GM20000 (cell line): Measurements from ENCODE around the gene BACH2.
"Not testable (repeated sequence)": the region's sequence is repeated elsewhere in the genome, so short reads cannot be mapped to it uniquely, and the experiment has no call there.

Experiments used
- DNase-seq: peaks from one replicate; pipeline ENCODE4 v3.0.0; 2012; ENCODE audit warnings: low spot score
- TF ChIP-seq, protein P1 (sequence below): IDR thresholded peaks from 2 replicates; pipeline ENCODE4 v1.5.1; 2012; ENCODE audit warnings: mild to moderate bottlenecking, control low read depth; ENCODE audit errors: extremely low read depth, missing control alignments

The BACH2 gene

DNA sequence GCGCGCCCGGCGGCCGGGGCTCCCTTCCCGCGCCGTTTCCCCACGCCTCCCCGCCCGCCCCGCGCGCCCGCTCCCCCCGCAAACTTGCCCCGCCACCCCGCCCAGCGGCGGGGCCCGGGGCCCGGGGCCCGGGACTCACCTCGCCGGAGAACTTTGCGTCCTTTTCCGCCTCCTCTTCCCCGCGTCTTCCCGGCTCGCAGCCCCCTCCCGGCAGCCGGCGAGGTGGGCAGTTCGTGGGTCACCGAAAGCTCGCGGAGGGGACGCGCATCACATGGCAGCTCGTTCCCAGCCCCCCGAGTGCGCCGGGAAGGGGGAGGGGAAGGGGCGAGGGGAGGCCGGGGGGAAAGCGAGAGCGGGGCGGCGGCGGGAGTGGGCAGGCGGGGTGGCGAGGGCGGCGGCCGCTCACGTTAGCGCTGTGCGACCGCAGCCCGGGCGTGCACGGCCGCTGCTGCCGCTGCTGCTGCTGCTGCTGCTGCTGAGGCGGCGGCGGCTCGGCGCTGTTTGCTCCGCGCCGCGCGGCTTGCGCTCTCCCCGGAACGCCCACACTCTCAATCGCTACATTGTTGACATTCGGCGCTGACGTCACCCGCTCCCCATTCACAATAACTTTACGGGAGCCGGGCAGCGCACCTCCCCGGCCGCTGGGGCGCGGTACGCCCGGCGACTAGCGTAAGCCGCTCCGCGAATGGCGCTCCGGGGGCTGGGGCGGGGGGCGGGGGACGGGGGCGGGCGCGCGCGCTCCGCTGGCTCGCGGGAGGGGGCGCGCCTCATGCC, at the start of gene BACH2:
TSS of gene BACH2 (minus strand) at position 503 of the 774 bp plus-strand sequence. CDS start 287,999 bp downstream, outside the sequence.
- DNase-seq: peak; percentile 87
- TF ChIP-seq, protein P1, sequence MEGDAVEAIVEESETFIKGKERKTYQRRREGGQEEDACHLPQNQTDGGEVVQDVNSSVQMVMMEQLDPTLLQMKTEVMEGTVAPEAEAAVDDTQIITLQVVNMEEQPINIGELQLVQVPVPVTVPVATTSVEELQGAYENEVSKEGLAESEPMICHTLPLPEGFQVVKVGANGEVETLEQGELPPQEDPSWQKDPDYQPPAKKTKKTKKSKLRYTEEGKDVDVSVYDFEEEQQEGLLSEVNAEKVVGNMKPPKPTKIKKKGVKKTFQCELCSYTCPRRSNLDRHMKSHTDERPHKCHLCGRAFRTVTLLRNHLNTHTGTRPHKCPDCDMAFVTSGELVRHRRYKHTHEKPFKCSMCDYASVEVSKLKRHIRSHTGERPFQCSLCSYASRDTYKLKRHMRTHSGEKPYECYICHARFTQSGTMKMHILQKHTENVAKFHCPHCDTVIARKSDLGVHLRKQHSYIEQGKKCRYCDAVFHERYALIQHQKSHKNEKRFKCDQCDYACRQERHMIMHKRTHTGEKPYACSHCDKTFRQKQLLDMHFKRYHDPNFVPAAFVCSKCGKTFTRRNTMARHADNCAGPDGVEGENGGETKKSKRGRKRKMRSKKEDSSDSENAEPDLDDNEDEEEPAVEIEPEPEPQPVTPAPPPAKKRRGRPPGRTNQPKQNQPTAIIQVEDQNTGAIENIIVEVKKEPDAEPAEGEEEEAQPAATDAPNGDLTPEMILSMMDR: no peak

DNA sequence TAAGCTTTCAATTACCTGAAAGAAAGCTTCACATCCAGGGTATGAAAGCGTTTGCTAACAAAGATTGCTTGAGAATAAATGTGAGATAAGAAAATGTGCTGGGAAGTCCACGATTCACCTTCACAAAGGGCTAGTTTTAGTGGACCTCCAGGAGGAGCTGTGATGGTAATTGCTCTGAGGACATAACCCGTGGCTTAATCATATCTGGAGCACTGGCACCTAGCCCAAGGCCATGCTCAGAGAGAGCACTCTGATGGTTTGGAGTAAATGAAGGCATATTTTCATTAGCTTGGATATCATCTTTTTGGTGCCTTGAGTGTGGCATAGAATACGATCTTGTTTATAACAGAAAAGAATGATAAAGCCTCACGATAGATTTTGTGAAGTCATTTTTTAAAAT, 46.9 kb upstream of the BACH2 start:
- TF ChIP-seq, protein P1: no peak
- no peak for DNase-seq

DNA sequence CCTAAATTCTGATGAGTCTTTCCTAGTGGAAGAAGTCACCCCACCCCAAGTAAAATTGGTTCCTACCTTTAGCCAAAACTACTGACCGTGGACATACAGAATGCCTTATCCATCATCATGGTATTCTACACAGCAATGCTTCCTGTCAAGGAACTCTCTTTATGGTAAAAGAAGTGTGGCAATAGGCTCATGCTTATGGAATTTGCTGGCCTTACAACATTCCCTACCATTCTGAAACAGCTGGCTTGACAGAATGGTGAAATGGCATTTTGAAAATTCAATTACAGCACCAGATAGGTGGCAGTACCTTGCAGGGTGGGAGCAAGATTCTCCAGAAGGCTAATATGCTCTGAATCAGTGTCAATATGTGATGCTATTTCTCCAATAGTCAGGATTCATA, 41.8 kb upstream of the BACH2 start:
- no peak for DNase-seq
- TF ChIP-seq, protein P1: no peak

GRCh38 chr6:90336388-90336947, 39.8 kb upstream of the BACH2 start:
- no peak for DNase-seq
- TF ChIP-seq, protein P1: no peak

- TF ChIP-seq, protein P1: no peak
- no peak for DNase-seq
Observed at GRCh38 chr6:90333928-90334327, 37.3 kb upstream of the BACH2 start.

DNA sequence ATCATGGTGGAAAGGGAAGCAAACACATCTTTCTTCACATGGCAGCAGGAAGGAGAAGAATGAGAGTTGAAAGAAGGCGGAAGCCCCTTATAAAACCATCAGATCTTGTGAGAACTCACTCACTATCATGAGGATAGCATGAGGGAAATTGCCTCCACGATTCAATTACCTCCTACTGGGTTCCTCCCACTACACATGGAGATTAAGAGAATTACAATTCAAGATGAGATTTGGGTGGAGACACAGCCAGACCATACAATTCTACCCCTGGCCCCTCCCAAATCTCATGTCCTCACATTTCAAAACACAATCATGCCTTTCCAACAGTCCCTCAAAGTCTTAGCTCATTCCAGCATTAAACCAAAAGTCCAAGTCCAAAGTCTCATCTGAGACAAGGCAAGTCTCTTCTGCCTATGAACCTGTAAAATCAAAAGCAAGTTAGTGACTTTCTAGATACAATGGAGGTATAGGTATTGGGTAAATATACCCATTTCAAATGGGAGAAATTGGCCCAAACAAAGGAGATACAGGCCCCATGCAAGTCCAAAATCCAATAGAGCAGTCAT, 36.4 kb upstream of the BACH2 start:
- not testable (repeated sequence) for DNase-seq

DNA sequence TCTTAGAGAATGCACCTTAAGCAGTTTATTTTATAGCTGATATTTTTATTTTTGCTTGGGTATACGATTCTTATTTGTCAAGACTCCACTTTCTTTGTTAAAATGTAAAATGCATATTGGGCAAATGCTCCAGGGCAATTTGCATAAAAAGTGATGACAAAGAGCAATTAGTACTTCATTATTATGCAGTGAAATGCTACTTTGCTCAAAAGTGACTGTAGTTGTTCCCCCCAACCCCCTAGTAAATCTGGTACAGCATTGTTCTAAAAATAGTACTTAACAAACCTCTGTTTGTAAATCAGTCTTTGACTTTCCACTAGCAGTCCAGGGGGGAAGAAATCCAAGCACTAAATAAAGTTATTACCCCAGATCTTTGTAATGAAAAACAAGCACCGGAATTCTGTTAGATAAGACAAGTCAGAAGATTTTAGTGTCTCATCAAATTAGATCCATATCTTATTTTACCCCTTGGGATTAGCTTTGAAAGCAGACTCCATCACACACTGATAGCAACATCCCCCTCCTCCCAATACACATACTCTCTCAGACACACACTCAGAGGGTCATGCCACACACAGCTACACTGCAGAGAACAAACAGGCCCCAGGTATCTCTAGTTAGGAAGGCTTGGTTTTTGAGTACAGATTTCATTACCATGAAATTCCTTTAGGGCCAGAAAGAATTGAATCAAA, 32.9 kb upstream of the BACH2 start:
- no peak for DNase-seq
- TF ChIP-seq, protein P1: no peak
